Stimulated activated memory B cell treated with anti-CD40 and anti-IgM and Interleukin-4, amounts not matched to agents 10 μg/mL and 1 μg/mL and 100 μg/mL, for 72 hours (primary cell): ENCODE results near the gene DYNLT5.
A peak's percentile ranks its signal among the peaks of the same experiment; 100 is the strongest.
"Not testable (repeated sequence)": the region's sequence is repeated elsewhere in the genome, so short reads cannot be mapped to it uniquely, and the experiment has no call there.

Experiments used
- ATAC-seq: fragments of 150-1000 bp; cut with Tn5 transposase; 2 replicates; pipeline ENCODE4 v1.10.0; 2021
- H3K27ac Mint-ChIP-seq: one replicate; pipeline ENCODE4 v1.8.0; 2022; ENCODE audit warnings: mild to moderate bottlenecking, mixed read lengths
- H3K27me3 Mint-ChIP-seq: one replicate; pipeline ENCODE4 v1.8.0; 2022; ENCODE audit warnings: mixed read lengths
- H3K36me3 Mint-ChIP-seq: one replicate; pipeline ENCODE4 v1.8.0; 2022; ENCODE audit warnings: mixed read lengths
- H3K4me1 Mint-ChIP-seq: one replicate; pipeline ENCODE4 v1.8.0; 2022; ENCODE audit warnings: mixed read lengths
- H3K4me3 Mint-ChIP-seq: one replicate; pipeline ENCODE4 v1.8.0; 2022; ENCODE audit warnings: mild to moderate bottlenecking, moderate library complexity, mixed read lengths
- H3K9me3 Mint-ChIP-seq: one replicate; pipeline ENCODE4 v1.8.0; 2022; ENCODE audit warnings: mixed read lengths

Gene DYNLT5, protein sequence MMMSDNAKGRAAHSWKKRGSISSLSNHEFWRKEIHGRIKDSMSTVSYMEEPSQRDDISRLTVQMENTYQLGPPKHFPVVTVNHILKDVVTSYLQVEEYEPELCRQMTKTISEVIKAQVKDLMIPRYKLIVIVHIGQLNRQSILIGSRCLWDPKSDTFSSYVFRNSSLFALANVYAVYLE

GRCh38 chr1:66752000-66752592 is at the start of gene DYNLT5:
Gene DYNLT5, plus strand, starts transcription at chr1:66752459. Its CDS starts 2,200 bp downstream, at chr1:66754659.
- H3K4me3 Mint-ChIP-seq: peak within 1 kb of the TSS; percentile 48
- no peak for ATAC-seq
- H3K27me3 Mint-ChIP-seq: peaks cover 38% of the 10 kb centered on the region
- H3K36me3 Mint-ChIP-seq: no peaks in the 10 kb centered on the region
- no peak within 1 kb of the TSS for H3K27ac Mint-ChIP-seq
- H3K9me3 Mint-ChIP-seq: no peaks in the 10 kb centered on the region
- H3K4me1 Mint-ChIP-seq: peaks cover 14% of the 10 kb centered on the region

DNA sequence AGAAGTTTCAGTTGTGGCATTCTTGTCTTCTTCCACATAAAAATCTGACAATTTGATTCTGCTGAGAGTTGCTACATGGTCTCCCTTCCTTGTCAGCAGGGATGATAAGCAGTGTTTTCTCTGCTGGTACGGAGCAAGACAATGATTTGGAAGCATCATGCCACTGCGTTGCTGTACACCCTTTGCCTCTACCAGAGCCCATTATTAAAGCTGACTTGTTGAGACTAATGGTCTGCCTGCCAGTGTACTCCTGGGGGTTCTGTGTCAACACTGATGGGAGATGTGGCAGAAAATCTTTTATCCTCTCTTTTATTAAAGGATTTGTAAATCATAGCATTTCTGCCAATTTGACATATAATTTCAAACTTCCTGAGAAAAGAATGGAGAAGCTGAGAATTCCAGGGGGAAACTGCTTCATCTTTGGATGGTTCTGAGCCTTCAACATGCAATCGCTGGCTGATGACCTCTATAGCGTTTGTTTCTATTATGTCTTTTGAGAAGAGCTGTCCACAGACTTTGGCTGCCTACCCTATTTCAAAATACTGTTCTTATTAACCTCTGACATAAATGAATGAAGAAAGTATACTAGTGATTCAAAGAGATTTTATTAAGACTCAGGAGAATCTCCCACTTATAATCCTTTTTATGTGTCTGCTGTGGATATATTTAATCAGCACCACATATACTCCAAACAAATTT is 47.9 kb upstream of the DYNLT5 start:
- no peak for ATAC-seq
- no peak overlapping the region for H3K27ac Mint-ChIP-seq
- no peaks in the 10 kb centered on the region for H3K36me3 Mint-ChIP-seq
- H3K9me3 Mint-ChIP-seq: no peaks in the 10 kb centered on the region
- H3K27me3 Mint-ChIP-seq: peaks cover 22% of the 10 kb centered on the region
- no peaks in the 10 kb centered on the region for H3K4me1 Mint-ChIP-seq
- no peak overlapping the region for H3K4me3 Mint-ChIP-seq

DNA sequence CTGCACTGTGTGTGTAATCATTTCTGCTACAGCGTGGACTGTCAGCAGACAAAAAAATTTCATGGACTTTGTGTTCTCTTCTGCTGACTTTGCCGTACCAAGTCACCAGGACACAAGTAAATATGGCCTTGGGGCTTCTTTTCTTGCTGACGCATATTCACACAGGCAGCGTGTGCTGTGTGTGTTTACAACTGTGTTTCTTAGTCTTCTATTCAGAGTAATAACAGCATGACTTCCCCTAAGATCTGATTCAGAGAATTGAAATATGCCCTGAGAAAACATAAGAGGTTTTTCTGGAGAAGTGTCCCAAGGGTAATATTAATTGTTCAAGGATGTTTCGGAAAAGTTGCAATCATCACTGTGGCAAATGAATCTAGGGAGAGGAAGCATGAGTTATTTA is 47.1 kb upstream of the DYNLT5 start:
- Mint-ChIP-seq H3K27me3 (peaks cover 17% of the 10 kb centered on the region), H3K4me1 (no peaks in the 10 kb centered on the region), H3K36me3 (no peaks in the 10 kb centered on the region), H3K4me3 (no peak overlapping the region), H3K9me3 (no peaks in the 10 kb centered on the region), H3K27ac (no peak overlapping the region)
- ATAC-seq: no peak

- ATAC-seq: peak; percentile 25
- peaks cover 11% of the 10 kb centered on the region for H3K27me3 Mint-ChIP-seq
- H3K9me3 Mint-ChIP-seq: no peaks in the 10 kb centered on the region
- H3K4me3 Mint-ChIP-seq: no peak overlapping the region
- no peak overlapping the region for H3K27ac Mint-ChIP-seq
- H3K36me3 Mint-ChIP-seq: no peaks in the 10 kb centered on the region
- H3K4me1 Mint-ChIP-seq: no peaks in the 10 kb centered on the region
Observed at GRCh38 chr1:66711420-66711819, 40.8 kb upstream of the DYNLT5 start.

GRCh38 chr1:66712839-66713238 is 39.4 kb upstream of the DYNLT5 start:
- H3K27me3 Mint-ChIP-seq: peaks cover 25% of the 10 kb centered on the region
- no peaks in the 10 kb centered on the region for H3K9me3 Mint-ChIP-seq
- H3K4me1 Mint-ChIP-seq: no peaks in the 10 kb centered on the region
- H3K27ac Mint-ChIP-seq: no peak overlapping the region
- ATAC-seq: no peak
- no peaks in the 10 kb centered on the region for H3K36me3 Mint-ChIP-seq
- H3K4me3 Mint-ChIP-seq: no peak overlapping the region

DNA sequence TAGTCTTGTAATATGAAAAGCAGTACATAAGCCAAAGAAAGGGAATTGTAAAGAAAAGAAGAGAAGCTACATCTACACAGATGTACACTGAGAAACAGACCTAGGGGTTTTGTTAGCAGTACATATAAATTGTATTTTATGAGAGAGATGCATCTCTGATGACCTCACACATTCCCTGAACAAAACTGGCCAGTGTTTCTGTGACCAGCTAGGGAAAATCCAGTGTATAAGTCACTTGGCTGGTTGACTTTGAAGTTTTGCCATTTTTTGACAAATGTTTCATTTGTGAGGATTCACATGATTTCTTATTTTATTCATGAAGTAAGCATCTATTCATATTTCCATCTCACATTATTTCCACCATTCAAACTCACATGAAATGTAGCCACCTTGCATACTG is 28.3 kb upstream of the DYNLT5 start:
- no peak overlapping the region for H3K27ac Mint-ChIP-seq
- H3K27me3 Mint-ChIP-seq: peaks cover 17% of the 10 kb centered on the region
- H3K4me1 Mint-ChIP-seq: no peaks in the 10 kb centered on the region
- H3K4me3 Mint-ChIP-seq: no peak overlapping the region
- H3K9me3 Mint-ChIP-seq: no peaks in the 10 kb centered on the region
- H3K36me3 Mint-ChIP-seq: no peaks in the 10 kb centered on the region
- no peak for ATAC-seq

DNA sequence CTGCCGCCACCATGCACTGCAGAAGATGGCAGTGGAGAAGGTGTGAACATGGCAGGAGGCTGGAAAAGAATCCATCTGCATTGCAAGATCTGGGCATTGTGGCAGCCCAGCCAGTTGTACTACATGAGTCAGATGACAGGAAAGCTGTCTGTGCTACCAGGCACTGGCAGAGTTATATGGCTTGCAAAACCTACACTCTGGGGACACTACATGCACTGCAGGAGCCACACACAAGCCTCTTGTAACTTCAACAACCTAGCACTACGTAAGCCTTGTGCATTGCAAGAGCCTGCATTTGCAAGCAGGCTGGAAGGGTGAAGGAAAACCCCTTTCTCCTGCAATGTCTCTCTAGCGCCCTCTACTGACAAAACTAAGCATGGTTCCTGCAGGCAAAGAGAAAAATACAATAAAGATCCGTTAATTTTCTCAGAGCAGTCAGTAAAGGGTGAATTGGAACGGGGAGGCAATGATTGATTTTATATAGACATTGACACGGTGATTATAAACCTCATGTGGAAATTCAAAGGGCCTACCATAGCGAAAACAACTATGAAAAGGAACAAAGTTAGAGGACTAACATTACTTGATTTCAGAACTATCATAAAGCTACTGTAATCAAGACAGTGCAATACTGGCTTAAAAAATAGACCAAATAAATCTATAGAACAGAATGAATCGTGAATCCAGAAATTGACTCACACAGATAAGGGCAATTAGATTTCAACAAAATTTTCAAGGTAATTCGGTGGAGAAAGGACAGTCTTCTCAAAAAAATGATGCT is 26.2 kb upstream of the DYNLT5 start:
- Mint-ChIP-seq H3K4me1 (no peaks in the 10 kb centered on the region), H3K9me3 (no peaks in the 10 kb centered on the region), H3K27me3 (peaks cover 27% of the 10 kb centered on the region), H3K36me3 (no peaks in the 10 kb centered on the region), H3K4me3 (no peak overlapping the region), H3K27ac (no peak overlapping the region)
- ATAC-seq: no peak

DNA sequence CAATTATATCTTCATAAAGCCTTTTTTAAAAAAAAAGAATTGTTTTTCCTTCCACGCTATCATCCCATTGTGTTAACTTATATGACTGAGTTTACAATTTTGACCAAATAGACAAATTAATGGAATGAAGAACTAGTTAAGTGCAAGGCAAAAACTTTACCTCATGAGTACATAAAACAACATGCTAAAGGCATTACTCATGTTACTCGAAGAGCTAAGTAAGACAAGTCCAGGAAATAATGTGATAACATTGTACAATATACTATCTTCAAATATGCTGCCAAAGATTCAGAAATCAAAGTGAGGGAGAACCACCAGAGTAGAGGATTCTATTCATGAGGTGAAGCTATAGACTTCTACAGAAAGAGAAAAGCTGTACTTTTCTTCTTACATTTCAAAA is 24.2 kb upstream of the DYNLT5 start:
- Mint-ChIP-seq H3K27ac (no peak overlapping the region), H3K36me3 (no peaks in the 10 kb centered on the region), H3K4me3 (no peak overlapping the region)

GRCh38 chr1:66728716-66729115 is 23.5 kb upstream of the DYNLT5 start:
- H3K27me3 Mint-ChIP-seq: peaks cover 22% of the 10 kb centered on the region
- not testable (repeated sequence) for ATAC-seq, H3K36me3 Mint-ChIP-seq, H3K9me3 Mint-ChIP-seq, H3K4me1 Mint-ChIP-seq, H3K4me3 Mint-ChIP-seq, H3K27ac Mint-ChIP-seq

More for the DNA sequence above, 24.2 kb upstream of the DYNLT5 start:
- peaks cover 5% of the 10 kb centered on the region for H3K4me1 Mint-ChIP-seq
- no peak for ATAC-seq
- H3K27me3 Mint-ChIP-seq: peaks cover 22% of the 10 kb centered on the region
- H3K9me3 Mint-ChIP-seq: no peaks in the 10 kb centered on the region

GRCh38 chr1:66729119-66729518 is 23.1 kb upstream of the DYNLT5 start:
- no peak overlapping the region for H3K4me3 Mint-ChIP-seq
- no peak overlapping the region for H3K27ac Mint-ChIP-seq
- H3K4me1 Mint-ChIP-seq: peaks cover 5% of the 10 kb centered on the region
- no peaks in the 10 kb centered on the region for H3K9me3 Mint-ChIP-seq
- no peak for ATAC-seq
- H3K36me3 Mint-ChIP-seq: no peaks in the 10 kb centered on the region
- H3K27me3 Mint-ChIP-seq: peaks cover 22% of the 10 kb centered on the region

DNA sequence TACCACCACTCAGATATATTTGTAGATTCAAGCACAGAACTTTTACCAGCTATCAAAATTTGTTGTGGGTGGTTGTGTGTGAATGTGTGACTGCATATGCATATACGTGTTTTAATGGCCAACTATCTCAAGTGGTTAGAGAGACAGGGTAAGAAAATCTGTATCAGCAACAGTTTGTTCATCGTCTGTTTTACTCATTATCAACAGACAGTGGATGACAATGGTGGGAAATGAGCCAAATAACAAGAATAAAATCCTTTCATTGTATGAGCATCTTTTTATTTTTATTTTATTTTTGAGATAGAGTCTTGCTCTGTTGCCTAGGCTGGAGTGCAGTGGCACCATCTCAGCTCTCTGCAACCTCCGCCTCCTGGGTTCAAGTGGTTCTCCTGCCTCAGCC is 22.7 kb upstream of the DYNLT5 start:
- Mint-ChIP-seq H3K36me3 (no peaks in the 10 kb centered on the region), H3K27me3 (peaks cover 22% of the 10 kb centered on the region), H3K9me3 (no peaks in the 10 kb centered on the region), H3K27ac (no peak overlapping the region), H3K4me1 (peaks cover 5% of the 10 kb centered on the region), H3K4me3 (no peak overlapping the region)
- ATAC-seq: no peak

- Mint-ChIP-seq H3K27ac (no peak overlapping the region), H3K4me1 (peaks cover 5% of the 10 kb centered on the region), H3K9me3 (no peaks in the 10 kb centered on the region), H3K36me3 (no peaks in the 10 kb centered on the region), H3K27me3 (peaks cover 22% of the 10 kb centered on the region), H3K4me3 (no peak overlapping the region)
- no peak for ATAC-seq
Observed at GRCh38 chr1:66730462-66730861, 21.8 kb upstream of the DYNLT5 start.

- H3K4me3 Mint-ChIP-seq: no peak overlapping the region
- H3K9me3 Mint-ChIP-seq: no peaks in the 10 kb centered on the region
- H3K4me1 Mint-ChIP-seq: peaks cover 5% of the 10 kb centered on the region
- H3K36me3 Mint-ChIP-seq: no peaks in the 10 kb centered on the region
- ATAC-seq: no peak
- peaks cover 22% of the 10 kb centered on the region for H3K27me3 Mint-ChIP-seq
- no peak overlapping the region for H3K27ac Mint-ChIP-seq
Observed at GRCh38 chr1:66731170-66731865, 20.9 kb upstream of the DYNLT5 start.

GRCh38 chr1:66732407-66733166 is 19.7 kb upstream of the DYNLT5 start:
- Mint-ChIP-seq H3K4me1 (peaks cover 5% of the 10 kb centered on the region), H3K9me3 (no peaks in the 10 kb centered on the region), H3K27ac (no peak overlapping the region), H3K4me3 (no peak overlapping the region), H3K27me3 (peaks cover 22% of the 10 kb centered on the region), H3K36me3 (no peaks in the 10 kb centered on the region)
- no peak for ATAC-seq
